ENCODE results near the gene CRYBA2. TPM values are rescaled to one million over a fixed set of nuclear protein-coding genes. Genes with fewer than 3 reads are reported as not detected.

The CRYBA2 gene
- total RNA-seq, 1 experiment from 2014 or later = not detected

- DNase-seq (ENCODE audit: low read depth) = no peak
Measured at GRCh38 chr2:218999021-218999880, 6.0 kb upstream of the CRYBA2 start.

GRCh38 chr2:218998414-218999002 lies 5.3 kb upstream of the CRYBA2 start:
- no peak for DNase-seq (ENCODE audit: low read depth)

GRCh38 chr2:218997731-218998130 lies 4.5 kb upstream of the CRYBA2 start:
- no peak for DNase-seq (ENCODE audit: low read depth)

- DNase-seq (ENCODE audit: low read depth) = peak; percentile 36
Measured at GRCh38 chr2:218996937-218997336, 3.7 kb upstream of the CRYBA2 start.

- peak; percentile 74 for DNase-seq (ENCODE audit: low read depth)
Measured at GRCh38 chr2:218995972-218996711, 2.9 kb upstream of the CRYBA2 start.

- DNase-seq (ENCODE audit: low read depth) = no peak
Measured at GRCh38 chr2:218995561-218995960, 2.3 kb upstream of the CRYBA2 start.

GRCh38 chr2:218992703-218993344 lies 398 bp downstream of the CRYBA2 start:
- no peak for DNase-seq (ENCODE audit: low read depth)

GRCh38 chr2:218992196-218992595 lies 1.0 kb downstream of the CRYBA2 start:
- DNase-seq (ENCODE audit: low read depth) = no peak

- DNase-seq (ENCODE audit: low read depth) = peak; percentile 43
Measured at GRCh38 chr2:218991674-218992168, 1.5 kb downstream of the CRYBA2 start.

GRCh38 chr2:218990612-218991011 lies 2.6 kb downstream of the CRYBA2 start:
- no peak for DNase-seq (ENCODE audit: low read depth)

- DNase-seq (ENCODE audit: low read depth) = no peak
Measured at GRCh38 chr2:218990052-218990451, 3.2 kb downstream of the CRYBA2 start.

GRCh38 chr2:218988650-218989049 lies 4.6 kb downstream of the CRYBA2 start:
- no peak for DNase-seq (ENCODE audit: low read depth)

- no peak for DNase-seq (ENCODE audit: low read depth)
Measured at GRCh38 chr2:218988164-218988563, 5.1 kb downstream of the CRYBA2 start.

GRCh38 chr2:218986148-218986761 lies 7.0 kb downstream of the CRYBA2 start:
- DNase-seq (ENCODE audit: low read depth) = no peak

GRCh38 chr2:218985325-218986091 lies 7.7 kb downstream of the CRYBA2 start:
- DNase-seq (ENCODE audit: low read depth) = no peak

GRCh38 chr2:218985021-218985324 lies 8.2 kb downstream of the CRYBA2 start, which contains the start of gene FEV:
Gene FEV, minus strand, starts transcription at chr2:218985184. Its CDS starts 109 bp downstream, at chr2:218985075.
- DNase-seq (ENCODE audit: low read depth) = no peak

GRCh38 chr2:218984239-218985020 lies 8.8 kb downstream of the CRYBA2 start:
- no peak for DNase-seq (ENCODE audit: low read depth)

- DNase-seq (ENCODE audit: low read depth) = no peak
Measured at GRCh38 chr2:218983934-218984238, 9.3 kb downstream of the CRYBA2 start.

- DNase-seq (ENCODE audit: low read depth) = no peak
Measured at GRCh38 chr2:218983263-218983933, 9.8 kb downstream of the CRYBA2 start.
